Lower leg skin (tissue), 4 donors: Measurements from ENCODE around the gene ZBTB21. TPM values are rescaled to one million over a fixed set of nuclear protein-coding genes. Genes with fewer than 3 reads are reported as not detected.

ENCODE experiments used
- DNase-seq, 2 donors: peaks; one replicate each; pipeline ENCODE4 v3.0.0-alpha.2; 2019; ENCODE audit warnings: low spot score in 2 of 2
- H3K4me3 ChIP-seq: fragments of 200-600 bp; sonication (generic); 2 replicates; pipeline ENCODE4 v1.5.1; 2017; ENCODE audit warnings: mild to moderate bottlenecking, low read depth; ENCODE audit not compliant: poor library complexity, severe bottlenecking
- POLR2A ChIP-seq, 2 donors: fragments of 450-650 bp; IDR thresholded peaks; one replicate each; pipeline ENCODE4 v1.6.1; 2016 to 2017; ENCODE audit warnings: antibody characterized with exemption in 2 of 2, mild to moderate bottlenecking in 1 of 2, moderate library complexity in 1 of 2
- WGBS, 2 donors: methylation state at CpG; one replicate each; pipeline ENCODE4 v1.1.5; 2018; 5-methylcytosine and 5-hydroxymethylcytosine counted together
- intact Hi-C: fragments of 100-400 bp; cut with DNase I; formaldehyde crosslinking; loops from one replicate; pipeline ENCODE4 v1.15.0; 2023; ENCODE audit warnings: low total_unique reads
- total RNA-seq, 4 donors: library from RNA; depleted of rRNA; stranded (reverse); fragments of >200 nt; gene quantifications; one replicate each; pipeline ENCODE4 v1.1.0, GENCODE V29; 2016
- TF ChIP-seq, protein P1 (sequence below), 3 donors: fragments of 450-650 bp; IDR thresholded peaks; one replicate each; pipeline ENCODE4 v1.5.1; 2016; ENCODE audit warnings: antibody characterized with exemption in 3 of 3, mild to moderate bottlenecking in 3 of 3, moderate library complexity in 2 of 3

ZBTB21 gene
- total RNA-seq, 4 donors from 2014 or later: 18.1 to 31.9 (median 28.2) TPM

DNA sequence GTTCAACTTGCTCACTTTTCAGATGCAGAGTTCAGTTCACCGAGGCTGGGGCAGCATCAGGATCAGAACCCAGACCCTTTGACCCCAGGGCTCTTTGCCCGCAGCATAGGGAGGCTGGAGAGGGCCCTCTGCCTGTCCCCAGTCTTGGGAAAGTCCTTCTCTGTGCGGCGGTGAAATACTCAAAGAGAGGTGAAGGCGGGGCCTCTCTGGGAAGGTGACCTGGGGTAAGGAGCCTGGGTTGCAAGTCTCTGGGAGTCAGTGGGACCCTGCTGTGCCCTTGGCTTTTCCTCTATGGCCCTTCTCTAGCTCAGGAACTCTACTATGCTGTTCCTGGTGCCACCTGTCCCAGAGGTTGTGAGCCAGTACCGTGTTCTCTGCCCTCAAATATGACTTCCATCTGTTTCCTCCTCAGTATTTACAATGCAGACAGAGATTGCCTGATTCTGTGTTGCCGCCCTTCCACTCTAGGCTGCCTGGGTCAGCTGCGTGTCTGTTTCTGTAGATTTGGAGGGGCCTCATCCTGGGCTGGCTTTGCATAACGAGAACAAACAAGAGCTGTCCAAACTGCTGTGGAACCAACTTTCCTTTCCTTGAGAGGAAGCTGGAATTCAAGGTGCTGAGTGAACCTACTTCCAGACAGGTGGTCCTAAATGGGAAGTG is 18.7 kb upstream of the ZBTB21 start:
- intact Hi-C loops: no loop called here
- no peak overlapping the region for H3K4me3 ChIP-seq
- TF ChIP-seq POLR2A (IDR thresholded peaks at IDR 0.05): no peak
- TF ChIP-seq, protein P1, sequence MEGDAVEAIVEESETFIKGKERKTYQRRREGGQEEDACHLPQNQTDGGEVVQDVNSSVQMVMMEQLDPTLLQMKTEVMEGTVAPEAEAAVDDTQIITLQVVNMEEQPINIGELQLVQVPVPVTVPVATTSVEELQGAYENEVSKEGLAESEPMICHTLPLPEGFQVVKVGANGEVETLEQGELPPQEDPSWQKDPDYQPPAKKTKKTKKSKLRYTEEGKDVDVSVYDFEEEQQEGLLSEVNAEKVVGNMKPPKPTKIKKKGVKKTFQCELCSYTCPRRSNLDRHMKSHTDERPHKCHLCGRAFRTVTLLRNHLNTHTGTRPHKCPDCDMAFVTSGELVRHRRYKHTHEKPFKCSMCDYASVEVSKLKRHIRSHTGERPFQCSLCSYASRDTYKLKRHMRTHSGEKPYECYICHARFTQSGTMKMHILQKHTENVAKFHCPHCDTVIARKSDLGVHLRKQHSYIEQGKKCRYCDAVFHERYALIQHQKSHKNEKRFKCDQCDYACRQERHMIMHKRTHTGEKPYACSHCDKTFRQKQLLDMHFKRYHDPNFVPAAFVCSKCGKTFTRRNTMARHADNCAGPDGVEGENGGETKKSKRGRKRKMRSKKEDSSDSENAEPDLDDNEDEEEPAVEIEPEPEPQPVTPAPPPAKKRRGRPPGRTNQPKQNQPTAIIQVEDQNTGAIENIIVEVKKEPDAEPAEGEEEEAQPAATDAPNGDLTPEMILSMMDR (IDR thresholded peaks at IDR 0.05): no peak
- WGBS, 2 donors: 86 to 87% methylated on average over 9 of the region's 9 CpGs
- DNase-seq: no peak

DNA sequence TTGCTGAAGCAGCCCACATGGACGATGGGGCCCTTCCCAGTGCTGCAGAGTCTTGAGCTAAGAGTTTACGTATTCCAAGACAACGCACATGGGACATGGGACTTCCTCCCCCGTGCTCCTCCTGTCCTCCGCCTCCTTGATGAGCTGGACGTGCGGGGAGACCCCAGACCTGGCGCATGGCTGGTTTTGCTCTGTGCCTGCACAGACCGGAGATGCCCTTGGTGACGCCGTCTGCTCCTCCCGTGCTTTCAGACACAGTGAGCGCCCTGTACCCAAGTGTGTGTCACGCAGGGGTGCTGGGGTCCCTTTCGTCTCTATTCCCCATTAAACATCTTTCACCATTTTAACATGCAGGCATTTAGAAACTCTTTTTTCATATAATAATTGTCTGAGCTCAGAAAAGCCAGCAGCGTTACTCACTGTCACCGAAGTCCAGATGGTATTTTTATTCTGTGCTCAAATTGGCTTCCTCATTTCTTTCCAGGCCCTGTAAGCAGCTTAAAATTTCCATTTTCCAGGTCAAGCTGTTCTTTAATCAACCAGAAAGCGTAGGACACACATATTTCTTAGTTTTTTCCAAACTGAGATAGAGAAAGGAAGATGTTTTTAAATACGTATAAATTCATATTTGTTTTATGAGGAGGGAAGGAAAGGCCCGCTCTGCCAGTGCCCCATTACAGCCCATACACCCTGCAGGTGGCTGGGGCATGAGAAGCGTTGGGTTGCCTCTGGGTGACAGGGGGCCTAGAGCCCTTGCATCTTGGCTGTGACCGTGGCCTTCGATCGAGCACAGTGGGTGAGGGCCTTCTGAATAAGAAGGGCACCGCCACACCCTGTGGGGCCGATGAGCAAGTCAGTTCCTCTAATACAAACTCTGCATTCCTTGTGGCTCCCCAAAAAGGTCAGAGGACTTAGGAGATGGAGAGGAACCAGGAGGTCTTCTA is 17.9 kb upstream of the ZBTB21 start:
- WGBS, 2 donors: 77 to 81% methylated on average over 26 of the region's 26 CpGs
- TF ChIP-seq, protein P1 (IDR thresholded peaks at IDR 0.05): no peak
- DNase-seq: no peak
- intact Hi-C loops: no loop called here
- H3K4me3 ChIP-seq: no peak overlapping the region

DNA sequence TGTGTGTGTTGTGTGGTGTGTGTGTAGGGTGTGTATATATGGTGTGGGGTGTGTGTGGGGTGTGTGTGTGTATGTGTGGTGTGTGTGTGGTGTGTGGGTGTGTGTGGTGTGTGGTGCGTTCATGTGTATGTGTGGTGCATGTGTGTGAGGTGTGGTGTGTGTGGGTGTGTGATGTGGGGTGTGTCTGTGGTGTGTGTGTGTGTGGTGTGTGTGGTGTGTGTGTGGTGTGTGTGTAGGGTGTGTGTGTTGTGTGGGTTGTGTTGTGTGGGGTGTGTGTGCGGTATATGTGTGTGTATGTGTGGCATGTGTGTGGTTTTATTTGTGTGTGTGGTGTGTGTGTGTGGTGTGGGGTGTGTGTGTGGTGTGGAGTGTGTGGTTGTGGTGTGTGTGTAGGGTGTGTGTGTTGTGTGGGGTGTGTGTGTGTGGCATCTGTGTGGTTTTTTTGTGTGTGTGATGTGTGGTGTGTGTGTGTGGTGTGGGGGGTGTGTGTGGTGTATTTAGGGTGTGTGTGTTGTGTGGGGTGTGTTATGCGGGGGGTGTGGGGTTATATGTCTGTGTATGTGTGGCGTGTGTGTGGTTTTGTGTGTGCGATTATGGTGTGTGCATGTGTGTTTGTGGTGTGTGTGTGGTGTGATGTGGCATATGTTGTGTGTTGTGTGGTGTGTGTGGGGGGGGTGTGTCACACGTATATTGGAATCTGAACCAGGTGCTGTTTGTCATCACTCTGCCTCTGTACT is 17.1 kb upstream of the ZBTB21 start:
- WGBS, 2 donors: 87 to 91% methylated on average over 6 of the region's 6 CpGs
- intact Hi-C loops: no loop called here
- no peak for DNase-seq
- TF ChIP-seq POLR2A (IDR thresholded peaks at IDR 0.05): no peak
- TF ChIP-seq, protein P1 (IDR thresholded peaks at IDR 0.05): no peak
- no peak overlapping the region for H3K4me3 ChIP-seq

DNA sequence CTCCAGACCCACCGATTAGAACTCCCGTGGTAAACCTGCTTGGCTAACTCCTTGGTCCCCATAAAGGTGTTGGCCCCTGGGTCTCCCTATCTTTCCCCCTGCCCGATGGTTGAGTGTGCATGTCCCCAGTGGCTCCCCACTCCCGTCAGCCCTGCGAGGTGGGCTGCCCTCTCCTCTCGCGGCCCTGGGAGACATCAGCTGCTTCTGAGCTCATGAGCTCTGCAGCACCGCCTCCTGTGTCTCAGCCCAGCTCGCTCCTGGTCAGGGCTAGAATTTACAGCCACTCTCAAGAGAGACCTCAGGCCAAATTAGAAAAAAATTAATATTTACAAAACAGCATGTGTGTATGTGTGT is 15.9 kb upstream of the ZBTB21 start:
- intact Hi-C loops: no loop called here
- DNase-seq: no peak
- 81 to 92% methylated on average over 9 of the region's 9 CpGs for WGBS, 2 donors

DNA sequence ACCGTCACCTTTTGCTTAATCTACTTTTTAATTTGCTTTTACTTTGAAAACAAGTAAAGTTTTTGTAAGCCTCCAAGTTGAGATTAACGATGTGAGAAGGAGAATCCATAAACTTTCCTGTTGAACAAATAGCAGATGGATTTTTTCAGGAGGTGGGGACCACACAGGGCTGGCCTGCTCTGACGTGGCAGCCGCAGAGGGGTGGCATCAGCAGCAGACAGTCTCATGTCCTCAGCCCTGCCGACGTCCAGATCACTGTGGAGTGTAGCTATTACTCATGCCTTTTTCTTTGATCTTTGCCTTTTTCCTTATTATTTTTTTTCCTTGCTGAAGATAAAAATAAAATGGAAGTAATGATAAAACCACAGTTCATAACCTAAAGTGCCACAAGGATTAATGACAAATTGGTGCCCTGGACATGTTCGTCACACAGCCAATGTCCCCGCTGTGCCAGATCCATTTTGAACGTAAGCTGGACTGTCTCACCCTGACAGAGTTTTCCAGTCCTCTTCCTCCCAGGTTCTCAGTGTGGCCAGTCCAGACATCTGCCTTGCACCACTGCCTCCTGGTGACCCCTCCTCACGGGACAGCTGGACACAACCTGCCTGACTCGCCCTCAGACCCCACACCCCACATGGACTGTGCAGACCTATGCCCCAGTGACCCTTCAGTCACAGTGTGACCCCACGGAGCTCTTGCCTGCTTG is 15.4 kb upstream of the ZBTB21 start:
- WGBS, 2 donors: 76 to 84% methylated on average over 12 of the region's 12 CpGs
- no peak overlapping the region for H3K4me3 ChIP-seq
- intact Hi-C loops: no loop called here
- no peak for DNase-seq
- TF ChIP-seq, protein P1 (IDR thresholded peaks at IDR 0.05): no peak
- TF ChIP-seq POLR2A (IDR thresholded peaks at IDR 0.05): no peak

More for the DNA sequence above, 15.9 kb upstream of the ZBTB21 start:
- TF ChIP-seq, protein P1 (IDR thresholded peaks at IDR 0.05): no peak
- no peak for TF ChIP-seq POLR2A (IDR thresholded peaks at IDR 0.05)
- no peak overlapping the region for H3K4me3 ChIP-seq
